Measurements from ENCODE around the gene SSPN.

GRCh38 chr12:26238341-26239121 is 43.2 kb downstream of the SSPN start:
- TF ChIP-seq, protein P1, sequence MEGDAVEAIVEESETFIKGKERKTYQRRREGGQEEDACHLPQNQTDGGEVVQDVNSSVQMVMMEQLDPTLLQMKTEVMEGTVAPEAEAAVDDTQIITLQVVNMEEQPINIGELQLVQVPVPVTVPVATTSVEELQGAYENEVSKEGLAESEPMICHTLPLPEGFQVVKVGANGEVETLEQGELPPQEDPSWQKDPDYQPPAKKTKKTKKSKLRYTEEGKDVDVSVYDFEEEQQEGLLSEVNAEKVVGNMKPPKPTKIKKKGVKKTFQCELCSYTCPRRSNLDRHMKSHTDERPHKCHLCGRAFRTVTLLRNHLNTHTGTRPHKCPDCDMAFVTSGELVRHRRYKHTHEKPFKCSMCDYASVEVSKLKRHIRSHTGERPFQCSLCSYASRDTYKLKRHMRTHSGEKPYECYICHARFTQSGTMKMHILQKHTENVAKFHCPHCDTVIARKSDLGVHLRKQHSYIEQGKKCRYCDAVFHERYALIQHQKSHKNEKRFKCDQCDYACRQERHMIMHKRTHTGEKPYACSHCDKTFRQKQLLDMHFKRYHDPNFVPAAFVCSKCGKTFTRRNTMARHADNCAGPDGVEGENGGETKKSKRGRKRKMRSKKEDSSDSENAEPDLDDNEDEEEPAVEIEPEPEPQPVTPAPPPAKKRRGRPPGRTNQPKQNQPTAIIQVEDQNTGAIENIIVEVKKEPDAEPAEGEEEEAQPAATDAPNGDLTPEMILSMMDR (IDR thresholded peaks at IDR 0.05; ENCODE audit: borderline replicate concordance, extremely low read depth, low read length, poor library complexity, severe bottlenecking): no peak
- TF ChIP-seq EZH2 (IDR thresholded peaks at IDR 0.05; ENCODE audit: borderline replicate concordance, low read depth, low read length, severe bottlenecking): no peak
